K562 (cell line): Measurements from ENCODE around the gene GLB1L. TPM values are rescaled to one million over a fixed set of nuclear protein-coding genes. Genes with fewer than 3 reads are reported as not detected.

Experiments
- ARNT ChIP-seq, 2 experiments: fragments of 450-650 bp; IDR thresholded peaks; 2 replicates each; pipeline ENCODE4 v1.6.1; 2016; ENCODE audit warnings: mild to moderate bottlenecking in 1 of 2
- ATF7 ChIP-seq: fragments of 450-650 bp; IDR thresholded peaks from 2 replicates; pipeline ENCODE4 v1.7.1; 2014; ENCODE audit warnings: mild to moderate bottlenecking, moderate library complexity
- CBFB ChIP-seq: sonication (generic); formaldehyde crosslinking; IDR thresholded peaks from 2 replicates; pipeline ENCODE4 v1.4.0; 2020; ENCODE audit warnings: mild to moderate bottlenecking, missing genetic modification reagents
- ELF2 ChIP-seq: fragments of 250-450 bp; sonication (Bioruptor Pico); IDR thresholded peaks from 2 replicates; pipeline ENCODE4 v1.5.0; 2021; ENCODE audit warnings: mild to moderate bottlenecking
- ETV5 ChIP-seq: sonication (generic); formaldehyde crosslinking; IDR thresholded peaks from 2 replicates; pipeline ENCODE4 v1.4.0; 2020; ENCODE audit warnings: low read depth, mild to moderate bottlenecking, missing genetic modification reagents
- HMG20A ChIP-seq: fragments of 450-650 bp; formaldehyde crosslinking; conservative IDR thresholded peaks from 2 replicates; pipeline ENCODE4 v1.4.0; 2020; ENCODE audit warnings: mild to moderate bottlenecking, mixed read lengths
- HNRNPLL ChIP-seq: fragments of 200-400 bp; formaldehyde crosslinking; IDR thresholded peaks from 2 replicates; pipeline ENCODE4 v1.6.1; 2017; ENCODE audit warnings: low read length, low read depth, mild to moderate bottlenecking; ENCODE audit not compliant: poor library complexity, severe bottlenecking
- MAX ChIP-seq: sonication (generic); formaldehyde crosslinking; IDR thresholded peaks from 2 replicates; pipeline ENCODE4 v1.9.0; 2022; ENCODE audit warnings: mild to moderate bottlenecking, missing genetic modification reagents
- MIER1 ChIP-seq: fragments of 450-650 bp; IDR thresholded peaks from 2 replicates; pipeline ENCODE4 v1.6.1; 2016; ENCODE audit warnings: antibody characterized with exemption, mild to moderate bottlenecking, low read depth
- NFATC3 ChIP-seq: fragments of 450-650 bp; IDR thresholded peaks from 2 replicates; pipeline ENCODE4 v1.6.1; 2017; ENCODE audit warnings: mild to moderate bottlenecking
- NONO ChIP-seq, 2 experiments: fragments of 200-400 bp in 1 of 2; fragments of 450-650 bp in 1 of 2; formaldehyde crosslinking in 1 of 2; IDR thresholded peaks; 2 replicates each; pipeline ENCODE4 v1.6.1; 2017; ENCODE audit warnings: low read depth in 2 of 2, mild to moderate bottlenecking in 2 of 2, moderate library complexity in 2 of 2, low read length in 1 of 2
- PCBP2 ChIP-seq: fragments of 200-400 bp; formaldehyde crosslinking; IDR thresholded peaks from 2 replicates; pipeline ENCODE4 v1.6.1; 2018; ENCODE audit warnings: low read length, low read depth, mild to moderate bottlenecking, moderate library complexity; ENCODE audit not compliant: poor library complexity, severe bottlenecking
- POLR2AphosphoS2 ChIP-seq: IDR thresholded peaks from 2 replicates; pipeline ENCODE4 v1.6.1; 2012; ENCODE audit warnings: low read length, improper control_type of control experiment
- POLR2H ChIP-seq: IDR thresholded peaks from 2 replicates; pipeline ENCODE4 v1.6.1; 2016; ENCODE audit warnings: missing genetic modification characterization, low read depth, mild to moderate bottlenecking, control low read depth, missing compliant biosample characterization, moderate library complexity
- SAP30 ChIP-seq: fragments of 200-600 bp; sonication (generic); IDR thresholded peaks from 2 replicates; pipeline ENCODE4 v1.6.1; 2012; ENCODE audit warnings: borderline replicate concordance, low read depth, mild to moderate bottlenecking, moderate library complexity, low read length, control low read depth, inconsistent platforms; ENCODE audit not compliant: insufficient read depth, poor library complexity, severe bottlenecking
- SETDB1 ChIP-seq: IDR thresholded peaks from one replicate; pipeline ENCODE4 v1.6.1; 2012; ENCODE audit warnings: low read length, control low read depth, inconsistent platforms
- SRSF1 ChIP-seq: fragments of 200-400 bp; formaldehyde crosslinking; IDR thresholded peaks from 2 replicates; pipeline ENCODE4 v1.6.1; 2017; ENCODE audit warnings: mild to moderate bottlenecking, low read depth, low read length, moderate library complexity
- SRSF9 ChIP-seq: fragments of 200-400 bp; formaldehyde crosslinking; IDR thresholded peaks from 2 replicates; pipeline ENCODE4 v1.6.1; 2017; ENCODE audit warnings: low read depth, low read length, borderline replicate concordance
- XRCC5 ChIP-seq: fragments of 200-400 bp; formaldehyde crosslinking; IDR thresholded peaks from 2 replicates; pipeline ENCODE4 v1.6.1; 2017; ENCODE audit warnings: low read depth, mild to moderate bottlenecking, low read length
- ZNF174 ChIP-seq: fragments of 250-450 bp; sonication (Bioruptor Pico); IDR thresholded peaks from 2 replicates; pipeline ENCODE4 v1.4.0; 2020; ENCODE audit warnings: mild to moderate bottlenecking
- ZNF24 ChIP-seq: fragments of 450-650 bp; IDR thresholded peaks from 2 replicates; pipeline ENCODE4 v1.6.1; 2016
- ZNF431 ChIP-seq: sonication (generic); formaldehyde crosslinking; IDR thresholded peaks from 2 replicates; pipeline ENCODE4 v1.8.0; 2022; ENCODE audit warnings: mild to moderate bottlenecking, missing genetic modification reagents
- ZNF444 ChIP-seq: fragments of 250-450 bp; sonication (Bioruptor Pico); IDR thresholded peaks from 2 replicates; pipeline ENCODE4 v1.4.0; 2020; ENCODE audit warnings: mild to moderate bottlenecking, moderate library complexity
- ZNF668 ChIP-seq: fragments of 250-450 bp; sonication (Bioruptor Pico); IDR thresholded peaks from 2 replicates; pipeline ENCODE4 v1.8.0; 2022; ENCODE audit warnings: mild to moderate bottlenecking, inconsistent platforms
- polyA plus RNA-seq, 8 experiments: library from polyadenylated mRNA; depleted of rRNA in 4 of 8; stranded (reverse) in 5 of 8; unstranded in 3 of 8; fragments of >200 nt; fragmentation: Nextera tagmentation in 2 of 8; fragmentation: Illumina TruSeq in 1 of 8; extraction: Ambion mirVana in 2 of 8; extraction: Trizol in 1 of 8; gene quantifications; 2 replicates each; pipeline versions ENCODE4 v1.2.1 to v1.2.3, GENCODE V29; 2011 to 2014; ENCODE audit warnings: inconsistent platforms in 1 of 8, missing spikeins in 1 of 8
- total RNA-seq, 7 experiments: library from RNA; depleted of rRNA in 6 of 7; stranded (reverse); fragments of >200 nt in 6 of 7; fragmentation: Illumina TruSeq in 2 of 7; extraction: Trizol in 2 of 7; gene quantifications; 2 replicates each; pipeline versions ENCODE4 v1.2.1 to v1.2.3, GENCODE V29; 2011 to 2021; ENCODE audit warnings: low replicate concordance in 1 of 7
- TF ChIP-seq, protein P1 (sequence below): fragments of 250-450 bp; sonication (Bioruptor Pico); IDR thresholded peaks from 2 replicates; pipeline ENCODE4 v1.4.0; 2020; ENCODE audit warnings: borderline replicate concordance
- TF ChIP-seq, protein P2 (sequence below): sonication (generic); formaldehyde crosslinking; IDR thresholded peaks from 2 replicates; pipeline ENCODE4 v1.8.0; 2022; ENCODE audit warnings: mild to moderate bottlenecking, missing genetic modification reagents

GLB1L gene
- total and polyA plus RNA-seq, 9 of the 15 experiments (the other 6 are each of a cell fraction or from before 2014, with no cell fraction given) = 0.42 to 2.9 (median 2.5) TPM

- TF ChIP-seq ETV5 (CRISPR knock-in tag) (peak; percentile 69; the same call in 1 of the 2 replicates), POLR2H (tag) (no peak), ARNT (IDR thresholded peaks at IDR 0.05) (peak in 1 of 2 experiments; percentile 22; a peak in 1 of 4 replicates), ATF7 (peak; percentile 76; the same call in 1 of the 2 replicates), SAP30 (peak; percentile 69), ZNF174 (CRISPR knock-in tag) (no peak), MIER1 (no peak), NONO (IDR thresholded peaks at IDR 0.05; ENCODE audit: low read depth in 2 of 2, low read length in 1 of 2) (peak in 1 of 2 experiments; percentile 89; a peak in 2 of 4 replicates), ELF2 (CRISPR knock-in tag) (peak; percentile 88), PCBP2 (no peak), CBFB (CRISPR knock-in tag) (no peak), ZNF444 (no peak), HNRNPLL (no peak), SRSF9 (no peak), NFATC3 (no peak), SETDB1 (no peak), ZNF668 (CRISPR knock-in tag) (no peak), SRSF1 (no peak), HMG20A (CRISPR knock-in tag) (no peak), POLR2AphosphoS2 (no peak), XRCC5 (0 out of 2 replicates have a peak, but pooled peaks have one; percentile 60), MAX (CRISPR knock-in tag) (peak; percentile 97), ZNF24 (no peak), ZNF431 (0 out of 2 replicates have a peak, but pooled peaks have one; percentile 27)
- TF ChIP-seq, protein P1, sequence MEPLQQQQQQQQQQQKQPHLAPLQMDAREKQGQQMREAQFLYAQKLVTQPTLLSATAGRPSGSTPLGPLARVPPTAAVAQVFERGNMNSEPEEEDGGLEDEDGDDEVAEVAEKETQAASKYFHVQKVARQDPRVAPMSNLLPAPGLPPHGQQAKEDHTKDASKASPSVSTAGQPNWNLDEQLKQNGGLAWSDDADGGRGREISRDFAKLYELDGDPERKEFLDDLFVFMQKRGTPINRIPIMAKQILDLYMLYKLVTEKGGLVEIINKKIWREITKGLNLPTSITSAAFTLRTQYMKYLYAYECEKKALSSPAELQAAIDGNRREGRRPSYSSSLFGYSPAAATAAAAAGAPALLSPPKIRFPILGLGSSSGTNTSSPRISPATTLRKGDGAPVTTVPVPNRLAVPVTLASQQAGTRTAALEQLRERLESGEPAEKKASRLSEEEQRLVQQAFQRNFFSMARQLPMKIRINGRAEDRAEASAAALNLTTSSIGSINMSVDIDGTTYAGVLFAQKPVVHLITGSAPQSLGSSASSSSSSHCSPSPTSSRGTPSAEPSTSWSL (CRISPR knock-in tag) = no peak
- TF ChIP-seq, protein P2, sequence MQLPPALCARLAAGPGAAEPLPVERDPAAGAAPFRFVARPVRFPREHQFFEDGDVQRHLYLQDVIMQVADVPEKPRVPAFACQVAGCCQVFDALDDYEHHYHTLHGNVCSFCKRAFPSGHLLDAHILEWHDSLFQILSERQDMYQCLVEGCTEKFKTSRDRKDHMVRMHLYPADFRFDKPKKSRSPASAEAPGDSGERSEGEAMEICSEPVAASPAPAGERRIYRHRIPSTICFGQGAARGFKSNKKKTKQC (CRISPR knock-in tag) = peak; percentile 59; the same call in 1 of the 2 replicates
Measured at GRCh38 chr2:219294356-219295351, 49.4 kb upstream of the GLB1L start (continued).
